HG03442 (cell line): ENCODE data around the gene HBEGF.

Experiments used
- ATAC-seq: cut with Tn5 transposase; IDR thresholded peaks from one replicate; pipeline ENCODE4 v1.9.1; 2021; ENCODE audit warnings: mild to moderate bottlenecking, moderate library complexity; ENCODE audit not compliant: unreplicated experiment

HBEGF gene

GRCh38 chr5:140309706-140310249, 36.6 kb downstream of the HBEGF start:
- no peak for ATAC-seq

DNA sequence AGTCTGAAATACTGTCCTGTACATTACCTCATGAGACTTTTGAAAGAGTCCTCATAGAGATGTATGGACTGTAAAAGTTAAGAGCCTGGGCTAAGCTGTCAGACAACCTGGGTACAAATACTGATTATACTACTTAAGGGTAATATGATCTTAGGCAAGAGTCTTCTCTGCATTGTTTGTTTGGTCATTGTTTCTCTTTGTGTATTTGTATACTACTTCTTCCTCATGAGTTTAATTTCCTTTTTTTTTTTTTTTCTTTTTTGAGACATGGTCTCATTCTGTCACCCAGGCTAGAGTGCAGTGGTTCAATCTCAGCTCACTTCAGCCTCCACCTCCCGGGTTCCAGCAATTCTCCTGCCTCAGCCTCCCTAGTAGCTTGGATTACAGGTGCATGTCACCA, 40.9 kb downstream of the HBEGF start:
- ATAC-seq: no peak

DNA sequence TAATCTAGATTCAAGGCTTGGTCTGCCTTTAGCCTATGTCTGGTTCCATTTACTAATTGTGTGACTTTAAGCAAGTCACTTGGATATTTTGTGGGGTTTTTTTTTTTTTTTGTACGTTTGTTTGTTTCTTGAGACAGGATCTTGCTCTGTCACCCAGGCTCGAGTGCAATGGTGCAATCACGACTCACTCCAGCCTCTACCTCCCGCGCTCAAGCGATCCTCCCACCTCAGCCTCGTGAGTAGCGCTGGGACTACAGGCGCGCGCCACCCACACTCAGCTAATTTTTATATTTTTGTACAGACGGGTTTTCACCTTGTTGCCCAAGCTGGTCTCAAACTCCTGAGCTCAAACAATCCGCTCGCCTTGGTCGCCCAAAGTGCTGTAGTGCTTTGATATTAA, 42.4 kb downstream of the HBEGF start:
- ATAC-seq: no peak

GRCh38 chr5:140302786-140303639, 43.4 kb downstream of the HBEGF start, which contains the start of gene PFDN1:
PFDN1 (minus strand) TSS chr5:140303101; CDS start chr5:140303073, 28 bp downstream.
- peak; percentile 92 for ATAC-seq

DNA sequence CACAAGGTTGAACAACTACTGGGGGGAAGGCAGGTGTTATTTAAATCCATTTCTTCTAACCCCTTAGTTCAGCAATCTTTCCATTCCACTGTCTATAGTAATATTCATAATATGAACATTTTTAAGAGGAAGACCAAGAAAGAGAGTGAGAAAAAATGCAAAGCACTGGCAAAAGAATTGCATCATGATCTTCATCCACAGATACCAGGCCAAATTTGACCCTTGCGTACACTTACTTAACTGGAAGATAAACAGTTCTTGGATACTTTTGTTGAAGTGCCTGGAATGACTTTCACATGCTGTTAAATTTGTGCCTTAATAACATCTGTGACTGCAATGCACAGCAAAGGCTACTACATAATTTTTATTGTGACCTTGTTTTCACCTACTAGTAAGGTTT, 45.3 kb downstream of the HBEGF start:
- ATAC-seq: no peak

- no peak for ATAC-seq
Measured at GRCh38 chr5:140299056-140299455, 47.3 kb downstream of the HBEGF start.

- no peak for ATAC-seq
Measured at GRCh38 chr5:140298183-140298601, 48.2 kb downstream of the HBEGF start.

- no peak for ATAC-seq
Measured at GRCh38 chr5:140297283-140297682, 49.1 kb downstream of the HBEGF start.

DNA sequence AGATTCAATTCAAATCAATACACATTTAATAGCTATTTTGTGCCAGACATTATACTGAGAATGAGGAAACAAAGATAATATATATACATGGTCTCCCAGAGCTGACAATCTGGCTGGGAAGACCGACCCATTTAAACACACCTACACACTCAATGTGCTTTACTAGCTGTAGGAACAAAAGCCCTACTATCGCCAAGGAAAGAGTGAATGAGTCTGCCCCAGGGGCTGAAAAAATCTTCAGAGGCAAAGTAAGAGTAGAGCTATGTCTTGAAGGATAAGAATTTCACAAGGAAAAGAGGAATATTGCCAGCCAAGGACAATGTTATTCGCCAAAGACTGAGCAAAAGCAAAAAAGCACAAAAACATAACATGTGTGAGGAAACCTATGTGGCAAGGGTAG, 50.1 kb downstream of the HBEGF start:
- no peak for ATAC-seq

GRCh38 chr5:140295414-140295813, 51.0 kb downstream of the HBEGF start:
- no peak for ATAC-seq

- ATAC-seq: no peak
Measured at GRCh38 chr5:140294753-140295152, 51.6 kb downstream of the HBEGF start.

GRCh38 chr5:140293849-140294100, 52.6 kb downstream of the HBEGF start:
- ATAC-seq: no peak

DNA sequence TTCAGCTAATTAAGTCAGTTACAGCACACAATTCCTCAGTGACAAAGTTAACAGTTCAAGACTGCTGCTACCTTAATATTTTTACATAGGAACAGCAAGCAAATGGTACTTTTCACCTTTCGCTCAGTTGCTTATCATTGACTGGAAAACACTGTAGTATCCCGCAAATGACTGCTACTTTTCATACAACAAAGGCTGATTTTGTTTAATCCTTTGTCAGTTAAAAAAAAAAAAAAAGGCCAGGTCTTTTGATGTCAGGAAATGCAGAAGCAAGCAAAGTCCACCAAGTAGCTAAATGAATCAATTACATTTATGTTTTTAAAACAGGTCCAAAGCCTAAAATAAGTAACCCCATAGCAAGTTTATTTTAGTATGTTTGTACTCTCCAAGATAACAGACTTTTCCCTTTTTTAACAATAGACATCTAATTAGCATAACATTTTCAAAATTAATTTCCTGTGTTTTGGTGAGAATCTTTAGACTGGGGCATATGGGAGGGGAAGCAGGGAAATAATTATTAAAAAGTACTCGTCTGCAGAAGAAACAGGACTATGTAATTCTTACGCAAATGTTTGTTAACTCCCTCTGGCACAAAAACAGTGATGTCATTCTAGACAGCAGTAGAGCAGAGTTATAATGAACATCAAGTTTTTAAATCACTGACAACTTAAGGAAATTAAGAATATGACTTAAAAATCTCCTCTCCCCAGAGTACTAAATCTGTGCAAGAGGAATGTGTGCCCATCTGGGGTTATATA, 53.1 kb downstream of the HBEGF start:
- ATAC-seq: no peak

DNA sequence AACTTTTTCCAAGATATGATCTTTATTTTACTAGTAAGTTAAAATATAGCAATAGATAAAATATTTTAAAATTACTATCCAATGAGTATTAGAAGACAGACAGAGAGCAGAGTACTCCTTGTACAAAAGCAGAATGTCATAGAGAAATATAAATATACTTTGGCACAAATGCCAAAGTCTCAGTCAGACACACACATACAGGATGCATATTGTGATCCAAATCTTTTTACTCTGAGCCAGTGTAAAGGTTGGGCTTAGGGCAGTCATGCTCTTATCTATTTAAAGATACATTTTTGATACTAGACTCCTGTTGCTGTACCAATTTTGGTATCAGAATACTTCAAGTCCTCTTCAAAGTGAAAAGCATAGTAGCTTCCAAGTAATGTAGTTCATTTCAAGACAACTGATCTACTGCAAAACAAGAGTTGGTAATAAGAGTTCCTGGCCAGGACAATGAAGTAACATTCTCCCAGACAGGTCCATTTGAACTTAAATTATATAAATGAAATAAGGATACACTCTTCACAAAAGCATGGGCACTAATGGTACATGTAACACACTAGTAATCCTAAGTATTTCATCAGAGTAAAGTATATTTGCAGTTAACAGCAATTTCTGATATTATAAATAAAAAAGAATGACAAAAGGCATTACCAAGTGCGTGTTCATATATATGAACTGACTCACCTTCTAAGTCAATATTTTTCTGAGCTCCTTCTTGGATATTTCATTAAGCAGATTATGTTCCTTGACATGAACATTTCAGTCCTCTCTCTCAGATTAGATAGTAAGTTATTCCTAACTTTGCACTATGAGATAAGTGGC, 54.0 kb downstream of the HBEGF start:
- ATAC-seq: no peak

DNA sequence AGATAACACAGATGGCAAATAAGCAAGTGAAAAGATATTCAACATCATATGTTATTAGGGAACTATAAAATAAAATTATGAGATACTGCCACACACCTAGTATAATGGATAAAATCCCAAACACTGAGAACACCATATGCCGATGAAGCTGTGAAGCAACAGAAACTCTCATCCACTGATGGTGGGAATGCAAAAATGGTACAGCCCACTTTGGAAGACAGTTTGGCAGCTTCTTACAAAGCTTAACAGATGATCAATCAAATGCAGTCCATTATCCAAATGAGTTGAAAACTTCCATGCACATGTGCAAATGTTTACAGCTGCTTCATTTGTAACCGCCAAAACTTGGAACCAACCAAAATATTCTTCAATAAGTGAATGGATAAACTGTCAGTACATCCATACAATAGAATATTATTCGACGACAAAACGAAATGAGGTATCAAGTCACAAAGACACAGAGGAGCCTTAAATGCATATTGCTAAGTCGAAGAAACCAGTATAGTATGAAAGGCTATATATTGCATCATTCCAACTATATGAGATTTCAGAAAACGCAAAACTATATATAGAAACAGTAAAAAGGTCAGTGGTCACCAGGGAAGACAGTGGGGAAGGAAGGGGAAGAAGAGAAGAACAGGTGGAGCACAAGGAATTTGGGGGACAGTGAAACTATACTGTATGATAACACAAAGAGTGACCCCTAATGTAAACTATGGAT, 58.4 kb downstream of the HBEGF start:
- no peak for ATAC-seq

DNA sequence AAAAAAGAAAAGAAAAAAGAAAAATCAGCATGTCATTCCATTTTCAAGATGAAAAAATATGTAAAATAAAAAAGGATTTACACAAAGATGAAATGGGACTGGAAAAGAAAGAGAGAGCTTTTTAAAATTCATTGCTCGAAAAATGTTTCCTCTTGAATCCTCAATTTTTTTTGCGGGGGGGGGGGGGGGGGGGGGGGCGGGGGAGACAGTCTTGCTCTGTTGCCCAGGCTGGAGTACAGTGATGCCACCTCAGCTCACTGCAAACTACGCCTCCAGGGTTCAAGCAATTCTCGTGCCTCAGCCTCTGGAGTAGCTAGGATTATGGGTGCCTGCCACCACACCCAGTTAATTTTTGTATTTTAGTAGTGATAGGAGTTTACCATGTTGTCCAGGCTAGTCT, 60.0 kb downstream of the HBEGF start:
- ATAC-seq: no peak

- ATAC-seq: no peak
Measured at GRCh38 chr5:140284013-140284412, 62.4 kb downstream of the HBEGF start.
